Head of caudate nucleus (tissue), 42 donors: ENCODE data around the gene UBTD1.

Experiments used
- DNase-seq, 42 donors: peaks; one replicate each; pipeline versions ENCODE4 v3.0.0 to v3.0.0-alpha.2; 2020 to 2021; ENCODE audit warnings: mixed read lengths in 7 of 42
- intact Hi-C: fragments of 100-400 bp; cut with DNase I; formaldehyde crosslinking; loops from one replicate; pipeline ENCODE4 v1.15.0; 2022

UBTD1 gene

GRCh38 chr10:97590082-97590747, 91.5 kb downstream of the UBTD1 start:
- intact Hi-C loops: no loop called here
- no peak for DNase-seq

- intact Hi-C loops: no loop called here
- no peak for DNase-seq
Measured at GRCh38 chr10:97590748-97591495, 92.2 kb downstream of the UBTD1 start.

- intact Hi-C loops: no loop called here
- DNase-seq: no peak
Measured at GRCh38 chr10:97593421-97593820, 94.7 kb downstream of the UBTD1 start.

- DNase-seq: no peak
- intact Hi-C loops: no loop called here
Measured at GRCh38 chr10:97596101-97597082, 97.7 kb downstream of the UBTD1 start.

GRCh38 chr10:97597778-97598177, 99.1 kb downstream of the UBTD1 start:
- DNase-seq: no peak
- intact Hi-C loops: no loop called here

- intact Hi-C loops: no loop called here
- no peak for DNase-seq
Measured at GRCh38 chr10:97598407-97599271, 99.9 kb downstream of the UBTD1 start.

- DNase-seq: no peak
- intact Hi-C loops: no loop called here
Measured at GRCh38 chr10:97599272-97599619, 100.5 kb downstream of the UBTD1 start.

GRCh38 chr10:97600616-97601015, 101.9 kb downstream of the UBTD1 start:
- no peak for DNase-seq
- intact Hi-C loops: no loop called here

- intact Hi-C loops: no loop called here
- DNase-seq: peak in 28 of 42 donors; percentile 12 to 70 (median 38)
Measured at GRCh38 chr10:97601268-97602215, 102.8 kb downstream of the UBTD1 start.

GRCh38 chr10:97607095-97607636, 108.4 kb downstream of the UBTD1 start:
- DNase-seq: peak in 24 of 42 donors; percentile 8 to 71 (median 34)
- intact Hi-C loops: loop anchor here (5.0 kb wide), 1 partner anchor 35 kb away; the partner anchor contains the start of gene ANKRD2

GRCh38 chr10:97608991-97609561, 110.4 kb downstream of the UBTD1 start:
- intact Hi-C loops: loop anchor here (5.0 kb wide), 1 partner anchor 37 kb away; the partner anchor contains the start of gene ANKRD2
- DNase-seq: no peak

- DNase-seq: no peak
- intact Hi-C loops: no loop called here
Measured at GRCh38 chr10:97611473-97611872, 112.7 kb downstream of the UBTD1 start.

GRCh38 chr10:97612386-97612785, 113.7 kb downstream of the UBTD1 start:
- DNase-seq: peak in 1 of 42 donors; percentile 27
- intact Hi-C loops: no loop called here

- DNase-seq: no peak
Measured at GRCh38 chr10:97618285-97618684, 119.6 kb downstream of the UBTD1 start.

GRCh38 chr10:97618733-97619132, 120.0 kb downstream of the UBTD1 start:
- DNase-seq: no peak
- intact Hi-C loops: no loop called here

More at GRCh38 chr10:97618285-97618684, 119.6 kb downstream of the UBTD1 start:
- intact Hi-C loops: no loop called here
